Cardiac ventricle fibroblast (primary cell): ENCODE data around the gene CAMKMT. TPM values are rescaled to one million over a fixed set of nuclear protein-coding genes. Genes with fewer than 3 reads are reported as not detected.

Source experiments
- total RNA-seq: library from RNA; depleted of rRNA; stranded (reverse); fragments of >200 nt; gene quantifications from 2 replicates; pipeline ENCODE4 v1.2.3, GENCODE V29; 2015

CAMKMT gene
- 4.3 and 7.7 TPM in 2 replicates for total RNA-seq

GRCh38 chr2:44361330-44362206 lies at the start of gene CAMKMT, which contains the start of gene PREPL:
CAMKMT (plus strand) TSS chr2:44361947.
PREPL (minus strand) TSS chr2:44361494; CDS start chr2:44346342, 15,152 bp downstream.

Other genes starting within 250 kb of the CAMKMT start
- 14.3 and 22.9 TPM in 2 replicates for gene PPM1B, start 193.1 kb upstream of the CAMKMT start, total RNA-seq
- gene SLC3A1, start 86.5 kb upstream of the CAMKMT start, total RNA-seq: not detected in 2 replicates
- 26.0 and 28.6 TPM in 2 replicates for gene PREPL, start 453 bp upstream of the CAMKMT start, total RNA-seq